Fibroblast of the aortic adventitia (primary cell): ENCODE data around the gene DMAC2L. TPM values are rescaled to one million over a fixed set of nuclear protein-coding genes. Genes with fewer than 3 reads are reported as not detected.
"Not testable (repeated sequence)": the region's sequence is repeated elsewhere in the genome, so short reads cannot be mapped to it uniquely, and the experiment has no call there.

Experiments
- DNase-seq: peaks from one replicate; pipeline ENCODE4 v3.0.0-alpha.2; 2010; ENCODE audit warnings: low read depth
- H3K4me3 ChIP-seq: 2 replicates; pipeline ENCODE4 v1.5.1; 2011; ENCODE audit warnings: low read depth, mild to moderate bottlenecking, control low read depth, low read length, moderate library complexity
- CTCF ChIP-seq: IDR thresholded peaks from 2 replicates; pipeline ENCODE4 v1.5.1; 2011; ENCODE audit warnings: mild to moderate bottlenecking, low read length, control low read depth, inconsistent platforms; ENCODE audit not compliant: insufficient read depth
- total RNA-seq: library from RNA; depleted of rRNA; stranded (reverse); fragments of >200 nt; gene quantifications from 2 replicates; pipeline ENCODE4 v1.2.3, GENCODE V29; 2012; ENCODE audit warnings: low replicate concordance

Gene DMAC2L
- total RNA-seq, 1 donor: 4.4 TPM

- no peak for DNase-seq
- TF ChIP-seq CTCF: no peak
- H3K4me3 ChIP-seq: no peak overlapping the region
These were observed 45.8 kb downstream of the DMAC2L start for GRCh38 chr14:50357753-50358395.

GRCh38 chr14:50359631-50360030 lies 47.5 kb downstream of the DMAC2L start:
- H3K4me3 ChIP-seq: no peak overlapping the region
- no peak for DNase-seq
- TF ChIP-seq CTCF: no peak

- DNase-seq: no peak
- no peak overlapping the region for H3K4me3 ChIP-seq
- TF ChIP-seq CTCF: no peak
These were observed 48.0 kb downstream of the DMAC2L start for GRCh38 chr14:50360093-50360492.

GRCh38 chr14:50360851-50361250 lies 48.7 kb downstream of the DMAC2L start:
- no peak for DNase-seq
- no peak overlapping the region for H3K4me3 ChIP-seq

GRCh38 chr14:50361473-50362403 lies 49.6 kb downstream of the DMAC2L start:
- not testable (repeated sequence) for DNase-seq, H3K4me3 ChIP-seq

More at GRCh38 chr14:50360851-50361250, 48.7 kb downstream of the DMAC2L start:
- no peak for TF ChIP-seq CTCF

GRCh38 chr14:50362764-50363713 lies 50.9 kb downstream of the DMAC2L start:
- TF ChIP-seq CTCF: no peak
- no peak for DNase-seq
- peak overlapping the region; percentile 44 for H3K4me3 ChIP-seq
